ENCODE measurements around the gene TPSD1.
"Not testable (repeated sequence)": the region's sequence is repeated elsewhere in the genome, so short reads cannot be mapped to it uniquely, and the experiment has no call there.

GRCh38 chr16:1292808-1293207 lies 36.9 kb downstream of the TPSD1 start:
- TF ChIP-seq SIN3A (IDR thresholded peaks at IDR 0.05; ENCODE audit: borderline replicate concordance, insufficient read depth, low read depth, low read length); CTCF (IDR thresholded peaks at IDR 0.05); POLR2AphosphoS5 (IDR thresholded peaks at IDR 0.05; ENCODE audit: low read depth, low read length); TCF7L2 (IDR thresholded peaks at IDR 0.05; ENCODE audit: low read depth, low read length): not testable (repeated sequence)

Measured in Panc1 (cell line).